Brain microvascular endothelial cell (primary cell): ENCODE results near the gene PTGER2.

Source experiments
- DNase-seq: peaks from one replicate; pipeline ENCODE4 v3.0.0-alpha.2; 2020
- H3K27ac ChIP-seq: fragments of 250-450 bp; sonication (Bioruptor Pico); 2 replicates; pipeline ENCODE4 v1.5.1; 2020; ENCODE audit warnings: mild to moderate bottlenecking, moderate library complexity
- H3K27me3 ChIP-seq: fragments of 250-450 bp; sonication (Bioruptor Pico); replicated peaks from 2 replicates; pipeline ENCODE4 v1.5.1; 2020; ENCODE audit warnings: mild to moderate bottlenecking
- H3K36me3 ChIP-seq: fragments of 250-450 bp; sonication (Bioruptor Pico); replicated peaks from 2 replicates; pipeline ENCODE4 v1.5.1; 2020; ENCODE audit warnings: mild to moderate bottlenecking
- H3K4me3 ChIP-seq: 2 replicates; pipeline ENCODE4 v1.5.1; 2011; ENCODE audit warnings: low read depth, mild to moderate bottlenecking, control low read depth, low read length, moderate library complexity
- in situ Hi-C: cut with HindIII; loops from 2 replicates; pipeline ENCODE4 v1.10.0; 2017; ENCODE audit warnings: low sequenced_read_pairs, low pct_ligation_motif_present
- TF ChIP-seq, protein P1 (sequence below): IDR thresholded peaks from 2 replicates; pipeline ENCODE4 v1.5.1; 2011; ENCODE audit warnings: low read depth, mild to moderate bottlenecking, moderate library complexity, low read length, control low read depth, inconsistent platforms; ENCODE audit errors: missing control alignments

Gene PTGER2

DNA sequence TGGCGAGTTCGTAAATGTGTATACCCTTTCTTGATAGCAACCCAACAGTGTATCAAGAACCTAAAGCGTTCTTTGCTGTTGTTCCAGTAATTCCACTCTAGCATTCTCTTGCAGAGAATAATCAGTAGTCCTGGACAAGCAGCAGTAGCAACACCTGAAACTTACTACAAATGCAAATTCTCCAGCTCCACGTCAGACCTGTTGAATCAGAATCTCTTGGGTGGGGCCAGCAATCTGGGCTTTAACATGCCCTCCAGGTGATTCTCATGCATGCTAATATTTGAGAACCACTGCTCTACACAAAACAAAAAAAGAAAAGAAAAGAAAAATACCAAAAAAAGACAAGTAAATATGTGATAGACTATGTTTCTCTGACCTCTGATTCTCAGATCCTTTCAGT is 36.6 kb upstream of the PTGER2 start:
- TF ChIP-seq, protein P1, sequence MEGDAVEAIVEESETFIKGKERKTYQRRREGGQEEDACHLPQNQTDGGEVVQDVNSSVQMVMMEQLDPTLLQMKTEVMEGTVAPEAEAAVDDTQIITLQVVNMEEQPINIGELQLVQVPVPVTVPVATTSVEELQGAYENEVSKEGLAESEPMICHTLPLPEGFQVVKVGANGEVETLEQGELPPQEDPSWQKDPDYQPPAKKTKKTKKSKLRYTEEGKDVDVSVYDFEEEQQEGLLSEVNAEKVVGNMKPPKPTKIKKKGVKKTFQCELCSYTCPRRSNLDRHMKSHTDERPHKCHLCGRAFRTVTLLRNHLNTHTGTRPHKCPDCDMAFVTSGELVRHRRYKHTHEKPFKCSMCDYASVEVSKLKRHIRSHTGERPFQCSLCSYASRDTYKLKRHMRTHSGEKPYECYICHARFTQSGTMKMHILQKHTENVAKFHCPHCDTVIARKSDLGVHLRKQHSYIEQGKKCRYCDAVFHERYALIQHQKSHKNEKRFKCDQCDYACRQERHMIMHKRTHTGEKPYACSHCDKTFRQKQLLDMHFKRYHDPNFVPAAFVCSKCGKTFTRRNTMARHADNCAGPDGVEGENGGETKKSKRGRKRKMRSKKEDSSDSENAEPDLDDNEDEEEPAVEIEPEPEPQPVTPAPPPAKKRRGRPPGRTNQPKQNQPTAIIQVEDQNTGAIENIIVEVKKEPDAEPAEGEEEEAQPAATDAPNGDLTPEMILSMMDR: no peak
- Histone ChIP-seq H3K27ac (no peak overlapping the region), H3K4me3 (no peak overlapping the region), H3K36me3 (no peaks in the 10 kb centered on the region), H3K27me3 (no peaks in the 10 kb centered on the region)
- in situ Hi-C loops: no loop called here
- DNase-seq: no peak

DNA sequence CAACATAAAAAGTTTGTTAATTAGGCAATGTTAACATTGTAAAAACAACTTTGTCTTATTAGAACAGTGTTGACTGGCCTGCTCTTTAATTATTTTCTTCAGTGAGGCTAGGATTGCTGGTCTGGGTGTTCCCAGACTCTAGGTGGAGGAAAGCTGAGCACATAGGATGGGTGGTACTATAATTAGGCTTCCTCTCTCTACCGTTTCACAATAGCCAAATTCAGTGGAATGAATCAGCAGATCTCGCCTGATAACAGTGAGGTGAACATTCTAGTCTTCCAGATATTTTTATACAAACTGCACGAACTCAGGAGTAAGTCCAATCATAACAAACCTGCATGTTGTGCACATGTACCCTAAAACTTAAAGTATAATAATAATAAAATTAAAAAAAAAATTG is 34.7 kb upstream of the PTGER2 start:
- Histone ChIP-seq H3K4me3 (no peak overlapping the region), H3K27me3 (no peaks in the 10 kb centered on the region), H3K36me3 (no peaks in the 10 kb centered on the region), H3K27ac (no peak overlapping the region)
- in situ Hi-C loops: no loop called here
- TF ChIP-seq, protein P1: no peak
- peak; percentile 62 for DNase-seq

GRCh38 chr14:52283099-52283498 is 31.0 kb upstream of the PTGER2 start:
- in situ Hi-C loops: no loop called here
- H3K4me3 ChIP-seq: no peak overlapping the region
- TF ChIP-seq, protein P1: no peak
- DNase-seq: no peak
- no peak overlapping the region for H3K27ac ChIP-seq
- H3K27me3 ChIP-seq: no peaks in the 10 kb centered on the region
- no peaks in the 10 kb centered on the region for H3K36me3 ChIP-seq

DNA sequence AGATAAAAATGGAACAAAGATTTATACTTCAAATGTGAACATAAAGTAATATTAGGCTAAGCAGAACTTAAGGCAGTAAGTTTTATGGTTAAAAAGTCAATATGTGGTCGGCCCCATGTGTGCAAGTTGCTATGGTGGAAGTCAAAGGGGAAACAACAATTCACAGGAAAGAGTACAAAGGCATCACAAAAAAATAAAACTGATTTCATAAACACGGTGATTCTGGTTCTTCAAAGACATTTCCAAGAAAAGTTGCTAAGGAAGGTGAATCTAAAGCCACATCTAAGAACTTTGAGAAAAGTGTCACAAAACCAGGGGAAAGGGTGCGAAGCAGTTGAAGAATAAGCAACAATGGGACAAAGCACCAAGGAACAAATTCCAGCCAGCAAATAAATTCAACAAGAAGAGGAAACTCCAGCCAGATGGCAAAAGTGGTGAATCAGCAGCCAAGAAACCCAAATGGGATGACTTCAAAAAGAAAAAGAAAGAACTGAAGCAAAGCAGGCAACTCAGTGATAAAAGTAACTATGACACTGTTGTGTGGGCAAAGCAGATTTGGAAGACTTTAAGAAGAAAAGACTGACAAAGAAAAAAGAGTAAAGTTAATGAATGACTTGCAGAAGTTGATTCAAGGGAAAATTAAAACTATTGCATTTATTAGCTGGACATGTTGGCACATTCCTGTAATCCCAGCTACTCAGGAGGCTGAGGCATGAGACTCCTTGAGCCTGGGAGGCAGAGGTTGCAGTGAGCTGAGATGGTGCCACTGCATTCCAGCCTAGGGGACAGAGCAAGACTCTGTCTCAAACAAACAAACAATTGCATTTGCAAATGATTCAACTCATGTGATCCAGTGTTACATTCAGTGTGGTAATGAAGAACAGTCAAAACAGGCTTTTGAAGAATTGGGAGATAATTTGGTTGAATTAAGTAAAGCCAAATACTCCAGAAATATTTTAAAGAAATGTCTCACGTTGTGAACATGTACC is 27.2 kb upstream of the PTGER2 start:
- TF ChIP-seq, protein P1: no peak
- no peak for DNase-seq
- Histone ChIP-seq H3K27ac (no peak overlapping the region), H3K27me3 (no peaks in the 10 kb centered on the region), H3K4me3 (no peak overlapping the region), H3K36me3 (no peaks in the 10 kb centered on the region)
- in situ Hi-C loops: no loop called here

GRCh38 chr14:52296378-52296777 is 17.7 kb upstream of the PTGER2 start:
- Histone ChIP-seq H3K36me3 (no peaks in the 10 kb centered on the region), H3K27me3 (no peaks in the 10 kb centered on the region), H3K4me3 (no peak overlapping the region), H3K27ac (no peak overlapping the region)
- DNase-seq: no peak
- TF ChIP-seq, protein P1: no peak
- in situ Hi-C loops: no loop called here
